GM13977 (cell line): ENCODE results near the gene TMEM131L.

Experiments
- DNase-seq: peaks from one replicate; pipeline ENCODE4 v3.0.0; 2012; ENCODE audit warnings: low spot score
- CTCF ChIP-seq: IDR thresholded peaks from 2 replicates; pipeline ENCODE4 v1.5.1; 2012; ENCODE audit warnings: mild to moderate bottlenecking, control low read depth; ENCODE audit not compliant: insufficient read depth; ENCODE audit errors: extremely low read depth, missing control alignments
- in situ Hi-C: fragments of 300-500 bp; cut with MboI; formaldehyde crosslinking; loops from one replicate; pipeline ENCODE4 v1.12.0; 2022; ENCODE audit warnings: low sequenced_read_pairs, low pct_unique_long_range_greater_than_20kb, mixed read lengths, inconsistent platforms; ENCODE audit not compliant: unreplicated experiment

Gene TMEM131L

GRCh38 chr4:153610623-153611376, 144.6 kb downstream of the TMEM131L start:
- DNase-seq: no peak
- in situ Hi-C loops: no loop called here
- TF ChIP-seq CTCF: no peak

- in situ Hi-C loops: no loop called here
- DNase-seq: no peak
- TF ChIP-seq CTCF: no peak
Measured at GRCh38 chr4:153611679-153612078, 145.5 kb downstream of the TMEM131L start.

GRCh38 chr4:153612878-153613277, 146.7 kb downstream of the TMEM131L start:
- TF ChIP-seq CTCF: no peak
- in situ Hi-C loops: no loop called here

GRCh38 chr4:153616006-153616555, 149.9 kb downstream of the TMEM131L start:
- in situ Hi-C loops: no loop called here
- DNase-seq: no peak
- no peak for TF ChIP-seq CTCF

More at GRCh38 chr4:153612878-153613277, 146.7 kb downstream of the TMEM131L start:
- DNase-seq: no peak

- no peak for TF ChIP-seq CTCF
- DNase-seq: no peak
- in situ Hi-C loops: no loop called here
Measured at GRCh38 chr4:153618833-153619232, 152.7 kb downstream of the TMEM131L start.

GRCh38 chr4:153619811-153620210, 153.7 kb downstream of the TMEM131L start:
- in situ Hi-C loops: no loop called here
- DNase-seq: no peak
- TF ChIP-seq CTCF: no peak
